Endodermal cell (in vitro differentiated cells): ENCODE measurements around the gene AKR1E2. TPM values are rescaled to one million over a fixed set of nuclear protein-coding genes. Genes with fewer than 3 reads are reported as not detected.

Source experiments
- DNase-seq: peaks from one replicate; pipeline ENCODE4 v3.0.0-alpha.2; 2017
- H3K27ac ChIP-seq: 2 replicates; pipeline ENCODE4 v1.5.1; 2013; ENCODE audit warnings: mild to moderate bottlenecking, low read depth, low read length, moderate library complexity
- H3K27me3 ChIP-seq: 2 replicates; pipeline ENCODE4 v1.6.1; 2013; ENCODE audit warnings: mild to moderate bottlenecking, low read length, moderate library complexity; ENCODE audit not compliant: insufficient read depth, control insufficient read depth, poor library complexity, severe bottlenecking
- H3K36me3 ChIP-seq: 2 replicates; pipeline ENCODE4 v1.7.0; 2013; ENCODE audit warnings: mild to moderate bottlenecking, low read length, moderate library complexity; ENCODE audit not compliant: control insufficient read depth, insufficient read depth
- H3K4me1 ChIP-seq: one replicate; pipeline ENCODE4 v1.7.0; 2013; ENCODE audit warnings: low read length; ENCODE audit not compliant: control insufficient read depth, insufficient read depth
- H3K4me3 ChIP-seq: 2 replicates; pipeline ENCODE4 v1.5.1; 2013; ENCODE audit warnings: mild to moderate bottlenecking, low read length, moderate library complexity
- H3K9ac ChIP-seq: 2 replicates; pipeline ENCODE4 v1.6.1; 2013; ENCODE audit warnings: mild to moderate bottlenecking, low read length, moderate library complexity; ENCODE audit not compliant: poor library complexity, severe bottlenecking; ENCODE audit errors: extremely low read depth
- H3K9me3 ChIP-seq: 2 replicates; pipeline ENCODE4 v1.6.1; 2013; ENCODE audit warnings: mild to moderate bottlenecking, low read length, moderate library complexity; ENCODE audit not compliant: control insufficient read depth
- H3K27ac Mint-ChIP-seq: 2 replicates; pipeline ENCODE4 v1.8.0; 2020; ENCODE audit warnings: mixed read lengths
- H3K27me3 Mint-ChIP-seq: 2 replicates; pipeline ENCODE4 v1.8.0; 2021; ENCODE audit warnings: mild to moderate bottlenecking, mixed read lengths; ENCODE audit not compliant: insufficient read depth
- H3K36me3 Mint-ChIP-seq: 2 replicates; pipeline ENCODE4 v1.8.0; 2020; ENCODE audit warnings: low read depth, mixed read lengths
- H3K4me1 Mint-ChIP-seq: 2 replicates; pipeline ENCODE4 v1.8.0; 2020; ENCODE audit warnings: mixed read lengths
- H3K4me3 Mint-ChIP-seq: 2 replicates; pipeline ENCODE4 v1.8.0; 2020; ENCODE audit warnings: mild to moderate bottlenecking, moderate library complexity, mixed read lengths
- H3K9me3 Mint-ChIP-seq: 2 replicates; pipeline ENCODE4 v1.8.0; 2020; ENCODE audit warnings: mild to moderate bottlenecking, mixed read lengths
- CTCF ChIP-seq: fragments of 200-600 bp; sonication (generic); conservative IDR thresholded peaks from 2 replicates; pipeline ENCODE4 v1.5.0; 2021; ENCODE audit warnings: antibody characterized with exemption, mild to moderate bottlenecking
- WGBS, 2 experiments: methylation state at CpG; one replicate each; pipeline versions ENCODE4 v1.1.5 to v1.1.7; 2013; ENCODE audit warnings: missing lambda C conversion rate in 2 of 2, mixed read lengths in 1 of 2; ENCODE audit not compliant: insufficient coverage in 1 of 2, insufficient read length in 1 of 2; 5-methylcytosine and 5-hydroxymethylcytosine counted together
- total RNA-seq, 2 donors: library from RNA; stranded (reverse); fragmentation: NEBNext Ultra II Directional in 1 of 2; extraction: Animal tissue kit (Norgen Biotek cat#: 25700) in 1 of 2; gene quantifications; 2 replicates in 1 of 2; 3 replicates in 1 of 2; pipeline ENCODE4 v1.2.1, GENCODE V29; 2021

Gene AKR1E2
- total RNA-seq, 2 donors from 2014 or later: 5.7 to 6.4 TPM

GRCh38 chr10:4835494-4835918 is 9.5 kb downstream of the AKR1E2 start:
- peaks cover 5% of the 10 kb centered on the region for H3K4me1 Mint-ChIP-seq
- no peaks in the 10 kb centered on the region for H3K27me3 Mint-ChIP-seq
- 90 to 91% methylated on average over 4 to 5 of the region's 5 CpGs for WGBS, 2 experiments

GRCh38 chr10:4836416-4836969 is 10.5 kb downstream of the AKR1E2 start:
- Histone ChIP-seq H3K9ac (no peak overlapping the region), H3K27me3 (no peaks in the 10 kb centered on the region), H3K27ac (no peak overlapping the region), H3K4me3 (no peak overlapping the region), H3K9me3 (no peaks in the 10 kb centered on the region), H3K4me1 (no peaks in the 10 kb centered on the region), H3K36me3 (no peaks in the 10 kb centered on the region)
- 75 to 92% methylated on average over 4 to 8 of the region's 8 CpGs for WGBS, 2 experiments
- H3K4me1 Mint-ChIP-seq: peaks cover 4% of the 10 kb centered on the region
- no peak for TF ChIP-seq CTCF
- no peaks in the 10 kb centered on the region for H3K9me3 Mint-ChIP-seq
- no peak overlapping the region for H3K4me3 Mint-ChIP-seq
- peak overlapping the region; percentile 30 for H3K27ac Mint-ChIP-seq
- DNase-seq: no peak
- peaks cover 1% of the 10 kb centered on the region for H3K36me3 Mint-ChIP-seq
- no peaks in the 10 kb centered on the region for H3K27me3 Mint-ChIP-seq

More at GRCh38 chr10:4835494-4835918, 9.5 kb downstream of the AKR1E2 start:
- Histone ChIP-seq H3K27me3 (no peaks in the 10 kb centered on the region), H3K9ac (no peak overlapping the region), H3K4me1 (no peaks in the 10 kb centered on the region), H3K4me3 (no peak overlapping the region), H3K27ac (no peak overlapping the region), H3K9me3 (no peaks in the 10 kb centered on the region), H3K36me3 (no peaks in the 10 kb centered on the region)
- H3K27ac Mint-ChIP-seq: no peak overlapping the region
- H3K9me3 Mint-ChIP-seq: no peaks in the 10 kb centered on the region
- TF ChIP-seq CTCF: no peak
- no peak overlapping the region for H3K4me3 Mint-ChIP-seq
- no peak for DNase-seq
- H3K36me3 Mint-ChIP-seq: peaks cover 1% of the 10 kb centered on the region

GRCh38 chr10:4837551-4837950 is 11.5 kb downstream of the AKR1E2 start:
- Histone ChIP-seq H3K27me3 (no peaks in the 10 kb centered on the region), H3K4me3 (no peak overlapping the region), H3K27ac (no peak overlapping the region), H3K36me3 (no peaks in the 10 kb centered on the region), H3K9ac (no peak overlapping the region), H3K4me1 (no peaks in the 10 kb centered on the region), H3K9me3 (no peaks in the 10 kb centered on the region)
- no peak for DNase-seq
- 85% methylated on average over 1 of the region's 1 CpG; no CpG with 5 or more reads in 1 of the 2 experiments for WGBS, 2 experiments
- no peak for TF ChIP-seq CTCF
- Mint-ChIP-seq H3K27ac (no peak overlapping the region), H3K36me3 (peaks cover 2% of the 10 kb centered on the region), H3K9me3 (no peaks in the 10 kb centered on the region), H3K4me1 (no peaks in the 10 kb centered on the region), H3K27me3 (no peaks in the 10 kb centered on the region), H3K4me3 (no peak overlapping the region)
